Fibroblast of the aortic adventitia (primary cell): ENCODE measurements around the gene IDE. TPM values are rescaled to one million over a fixed set of nuclear protein-coding genes. Genes with fewer than 3 reads are reported as not detected.
"Not testable (repeated sequence)": the region's sequence is repeated elsewhere in the genome, so short reads cannot be mapped to it uniquely, and the experiment has no call there.

Experiments used
- DNase-seq: peaks from one replicate; pipeline ENCODE4 v3.0.0-alpha.2; 2010; ENCODE audit warnings: low read depth
- H3K4me3 ChIP-seq: 2 replicates; pipeline ENCODE4 v1.5.1; 2011; ENCODE audit warnings: low read depth, mild to moderate bottlenecking, control low read depth, low read length, moderate library complexity
- CTCF ChIP-seq: IDR thresholded peaks from 2 replicates; pipeline ENCODE4 v1.5.1; 2011; ENCODE audit warnings: mild to moderate bottlenecking, low read length, control low read depth, inconsistent platforms; ENCODE audit not compliant: insufficient read depth
- total RNA-seq: library from RNA; depleted of rRNA; stranded (reverse); fragments of >200 nt; gene quantifications from 2 replicates; pipeline ENCODE4 v1.2.3, GENCODE V29; 2012; ENCODE audit warnings: low replicate concordance

The IDE gene
- total RNA-seq, 1 donor, result 44.7 TPM

DNA sequence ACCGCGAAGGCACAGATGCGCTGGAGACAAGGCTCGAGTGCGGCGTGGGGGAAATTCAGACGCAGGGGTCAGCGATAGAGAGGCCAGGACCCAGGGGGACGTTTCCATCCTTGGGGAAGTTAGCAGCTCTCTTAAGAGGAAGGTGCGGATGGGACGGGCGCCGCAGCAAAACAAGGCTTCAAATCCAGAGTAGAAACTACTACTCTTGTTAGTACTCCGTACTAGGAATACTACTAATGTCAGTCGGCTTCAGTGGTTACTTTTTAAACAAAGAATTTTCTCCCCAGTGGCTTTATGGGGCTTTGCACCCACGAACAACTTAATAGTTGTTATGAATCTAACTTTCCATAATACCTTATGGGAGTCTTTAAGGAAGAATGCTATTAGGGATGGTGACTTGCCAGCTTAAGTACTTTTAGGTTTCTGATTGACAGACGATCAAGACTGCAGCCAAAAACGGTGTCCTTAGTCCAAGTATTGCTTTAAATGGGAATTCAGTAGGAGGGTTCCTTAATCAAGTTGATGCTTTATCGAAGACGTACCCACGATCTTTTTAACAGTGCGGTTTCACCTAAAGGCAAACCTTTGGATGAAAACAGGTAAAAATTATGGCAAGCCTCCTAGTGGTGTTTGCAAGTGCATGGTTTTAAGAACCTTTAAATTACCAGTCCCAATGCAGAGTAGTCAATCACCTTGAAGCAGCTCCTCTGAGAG lies 812 bp upstream of the IDE start:
- H3K4me3 ChIP-seq, result peak overlapping the region; percentile 92
- peak; percentile 65 for DNase-seq
- peak; percentile 39 for TF ChIP-seq CTCF

- peak; percentile 59 for DNase-seq
- TF ChIP-seq CTCF, result peak; percentile 27
Measured at GRCh38 chr10:92573091-92573797, 649 bp downstream of the IDE start.

DNA sequence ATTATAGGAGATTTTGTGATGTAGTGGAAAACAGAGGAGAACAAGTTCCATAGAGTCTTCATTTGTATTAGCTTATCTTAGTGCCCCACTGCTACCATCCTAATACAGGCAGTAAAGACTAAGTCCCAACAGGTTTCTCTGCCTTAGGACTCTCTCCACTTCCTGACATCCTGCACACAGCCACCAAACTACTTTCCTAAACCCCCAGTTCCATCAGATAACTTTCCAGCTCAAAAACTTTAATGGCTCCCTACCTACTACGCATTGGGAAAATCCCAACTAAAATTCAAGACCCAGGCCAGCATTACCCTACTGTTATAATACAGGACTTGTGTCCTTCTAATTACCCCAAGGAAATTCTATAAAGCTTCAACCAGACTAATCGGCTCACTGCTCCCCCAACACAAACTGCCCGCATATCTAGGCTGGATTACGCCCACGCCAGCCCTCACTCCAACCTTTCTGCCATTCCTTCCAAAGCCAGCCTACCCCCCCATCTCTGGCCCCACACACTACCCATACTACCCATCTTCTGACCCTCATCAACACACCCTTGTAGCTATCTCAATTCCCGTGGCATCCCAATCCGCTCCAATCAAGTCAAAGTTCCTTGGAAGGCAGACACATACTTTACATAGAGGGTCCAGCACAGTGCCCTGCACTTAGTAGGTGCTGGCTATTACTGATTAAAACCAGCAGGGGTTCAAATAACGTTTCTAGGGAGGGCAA lies 1.4 kb downstream of the IDE start:
- no peak for TF ChIP-seq CTCF
- DNase-seq, result peak; percentile 10
- H3K4me3 ChIP-seq, result peak overlapping the region; percentile 92

More at GRCh38 chr10:92573091-92573797, 649 bp downstream of the IDE start:
- H3K4me3 ChIP-seq, result peak overlapping the region; percentile 92

GRCh38 chr10:92571649-92572048 lies 2.2 kb downstream of the IDE start:
- DNase-seq, result peak; percentile 46
- no peak for TF ChIP-seq CTCF
- peak overlapping the region; percentile 92 for H3K4me3 ChIP-seq

DNA sequence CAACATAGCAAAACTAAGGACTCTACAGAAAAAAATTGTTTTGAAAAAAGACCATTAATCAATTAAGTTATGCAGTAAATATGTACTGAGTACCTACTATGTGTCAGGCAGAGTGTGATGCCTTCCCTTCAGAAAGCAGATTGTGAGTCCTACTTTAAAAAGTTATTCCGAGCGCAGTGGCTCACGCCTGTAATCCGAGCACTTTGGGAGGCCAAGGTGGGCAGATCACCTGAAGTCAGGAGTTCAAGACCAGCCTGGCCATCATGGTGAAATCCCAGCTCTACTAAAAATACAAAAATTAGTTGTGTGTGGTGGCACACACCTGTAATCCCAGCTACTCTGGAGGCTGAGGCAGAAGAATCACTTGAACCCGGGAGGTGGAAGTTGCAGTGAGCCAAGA lies 4.2 kb downstream of the IDE start:
- H3K4me3 ChIP-seq, DNase-seq: not testable (repeated sequence)

GRCh38 chr10:92569071-92569470 lies 4.8 kb downstream of the IDE start:
- TF ChIP-seq CTCF, result no peak
- peak; percentile 11 for DNase-seq
- no peak overlapping the region for H3K4me3 ChIP-seq

DNA sequence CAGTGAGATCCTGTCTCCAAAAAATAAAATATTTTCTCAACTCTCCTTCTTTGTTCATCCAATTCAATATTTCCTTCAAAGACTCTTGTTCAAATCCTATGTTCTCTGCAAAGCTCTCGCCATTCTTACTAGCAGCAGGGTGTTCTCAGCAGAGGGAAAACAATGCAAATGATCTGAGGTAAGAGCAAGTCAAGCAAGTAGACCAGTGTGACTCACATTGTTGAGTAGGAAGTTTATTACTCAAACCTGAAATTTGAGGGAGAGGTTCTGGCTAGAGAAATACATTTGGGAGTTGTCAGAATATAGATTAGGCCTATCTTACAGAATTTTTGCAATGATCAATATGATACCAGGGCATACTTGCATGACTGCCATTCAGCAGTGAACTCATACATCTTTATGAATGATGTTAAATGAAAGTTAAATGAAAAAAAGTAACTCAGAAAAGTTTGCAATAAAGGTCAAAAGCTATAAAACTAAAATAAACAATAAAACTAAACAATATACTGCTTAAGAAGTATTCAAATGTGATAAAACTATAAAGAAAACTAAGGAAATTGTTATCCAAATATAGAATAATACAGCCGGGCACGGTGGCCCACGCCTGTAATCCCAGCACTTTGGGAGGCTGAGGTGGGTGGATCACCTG lies 5.8 kb downstream of the IDE start:
- H3K4me3 ChIP-seq, result no peak overlapping the region
- TF ChIP-seq CTCF, result no peak
- DNase-seq, result peak; percentile 71
